ENCODE data around the gene DCT.

DCT gene

GRCh38 chr13:94390881-94391280 is 88.6 kb downstream of the DCT start:
- no peak for DNase-seq

GRCh38 chr13:94389604-94390351 is 89.7 kb downstream of the DCT start:
- no peak for DNase-seq

GRCh38 chr13:94387047-94387446 is 92.4 kb downstream of the DCT start:
- DNase-seq = no peak

Measured in effector CD8-positive, alpha-beta T cell (primary cell).